Omental fat pad (tissue), 4 donors: ENCODE measurements around the gene ZNF805. TPM values are rescaled to one million over a fixed set of nuclear protein-coding genes. Genes with fewer than 3 reads are reported as not detected.
"Not testable (repeated sequence)": the region's sequence is repeated elsewhere in the genome, so short reads cannot be mapped to it uniquely, and the experiment has no call there.

Experiments used
- ATAC-seq: fragments of 150-250 bp; one replicate; pipeline ENCODE4 v1.9.1; 2016; ENCODE audit warnings: mild to moderate bottlenecking, moderate library complexity; ENCODE audit not compliant: low FRiP score
- DNase-seq: peaks from one replicate; pipeline ENCODE4 v3.0.0-alpha.2; 2019; ENCODE audit warnings: low spot score
- total RNA-seq, 4 donors: library from RNA; depleted of rRNA; stranded (reverse); fragments of >200 nt; gene quantifications; one replicate each; pipeline ENCODE4 v1.1.0, GENCODE V29; 2016
- TF ChIP-seq, protein P1 (sequence below), 3 donors: fragments of 450-650 bp; IDR thresholded peaks; one replicate each; pipeline ENCODE4 v1.5.1; 2016 to 2017; ENCODE audit warnings: antibody characterized with exemption in 3 of 3, mild to moderate bottlenecking in 3 of 3, moderate library complexity in 2 of 3

ZNF805 gene
- 10 to 100 TPM; 14.8 to 21.6 (median 19.4) TPM for total RNA-seq

DNA sequence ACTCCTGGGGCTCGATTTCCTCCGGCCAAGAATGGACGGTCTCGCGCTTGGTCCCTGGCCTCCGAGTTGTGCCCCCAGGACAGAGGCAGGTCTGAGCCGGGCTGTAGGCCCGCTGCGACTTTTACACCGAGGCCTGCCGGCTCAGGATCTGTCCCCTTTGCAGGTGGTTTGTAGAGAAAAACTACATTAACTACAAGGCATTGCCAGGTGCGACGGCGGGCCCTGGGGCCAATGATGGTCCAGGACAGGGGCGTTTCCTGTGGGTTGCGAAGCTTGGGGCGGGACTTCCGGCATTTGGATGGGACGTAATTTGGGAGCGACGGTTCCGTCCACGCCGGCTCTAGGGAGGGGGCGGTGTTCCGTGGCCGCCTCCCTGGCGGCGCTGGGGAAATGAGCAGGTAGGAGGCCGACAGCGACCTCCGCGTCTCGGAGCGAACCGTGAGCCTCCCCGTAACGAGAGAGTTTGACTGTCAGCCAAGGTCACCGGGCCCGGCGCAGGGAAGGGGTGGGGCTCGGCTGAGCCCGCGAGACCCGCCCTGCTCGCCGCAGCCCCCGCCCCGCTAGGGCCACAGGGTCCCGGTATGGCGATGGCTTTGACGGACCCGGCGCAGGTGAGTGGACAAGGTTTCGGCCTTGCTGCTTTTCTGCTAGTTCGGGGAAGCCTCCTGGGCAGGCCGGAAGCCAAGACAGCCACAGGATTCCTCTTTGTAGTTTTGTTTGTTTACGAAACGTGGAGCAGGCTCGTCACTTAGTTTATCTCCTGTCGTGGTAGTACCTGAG, at the start of gene ZNF805:
Gene ZNF805, plus strand, starts transcription at position 322 of the 780 bp plus-strand sequence. Its CDS starts 260 bp downstream, at position 582.
- TF ChIP-seq, protein P1, sequence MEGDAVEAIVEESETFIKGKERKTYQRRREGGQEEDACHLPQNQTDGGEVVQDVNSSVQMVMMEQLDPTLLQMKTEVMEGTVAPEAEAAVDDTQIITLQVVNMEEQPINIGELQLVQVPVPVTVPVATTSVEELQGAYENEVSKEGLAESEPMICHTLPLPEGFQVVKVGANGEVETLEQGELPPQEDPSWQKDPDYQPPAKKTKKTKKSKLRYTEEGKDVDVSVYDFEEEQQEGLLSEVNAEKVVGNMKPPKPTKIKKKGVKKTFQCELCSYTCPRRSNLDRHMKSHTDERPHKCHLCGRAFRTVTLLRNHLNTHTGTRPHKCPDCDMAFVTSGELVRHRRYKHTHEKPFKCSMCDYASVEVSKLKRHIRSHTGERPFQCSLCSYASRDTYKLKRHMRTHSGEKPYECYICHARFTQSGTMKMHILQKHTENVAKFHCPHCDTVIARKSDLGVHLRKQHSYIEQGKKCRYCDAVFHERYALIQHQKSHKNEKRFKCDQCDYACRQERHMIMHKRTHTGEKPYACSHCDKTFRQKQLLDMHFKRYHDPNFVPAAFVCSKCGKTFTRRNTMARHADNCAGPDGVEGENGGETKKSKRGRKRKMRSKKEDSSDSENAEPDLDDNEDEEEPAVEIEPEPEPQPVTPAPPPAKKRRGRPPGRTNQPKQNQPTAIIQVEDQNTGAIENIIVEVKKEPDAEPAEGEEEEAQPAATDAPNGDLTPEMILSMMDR (IDR thresholded peaks at IDR 0.05) = no peak
- ATAC-seq = peak; percentile 96
- peak; percentile 88 for DNase-seq

DNA sequence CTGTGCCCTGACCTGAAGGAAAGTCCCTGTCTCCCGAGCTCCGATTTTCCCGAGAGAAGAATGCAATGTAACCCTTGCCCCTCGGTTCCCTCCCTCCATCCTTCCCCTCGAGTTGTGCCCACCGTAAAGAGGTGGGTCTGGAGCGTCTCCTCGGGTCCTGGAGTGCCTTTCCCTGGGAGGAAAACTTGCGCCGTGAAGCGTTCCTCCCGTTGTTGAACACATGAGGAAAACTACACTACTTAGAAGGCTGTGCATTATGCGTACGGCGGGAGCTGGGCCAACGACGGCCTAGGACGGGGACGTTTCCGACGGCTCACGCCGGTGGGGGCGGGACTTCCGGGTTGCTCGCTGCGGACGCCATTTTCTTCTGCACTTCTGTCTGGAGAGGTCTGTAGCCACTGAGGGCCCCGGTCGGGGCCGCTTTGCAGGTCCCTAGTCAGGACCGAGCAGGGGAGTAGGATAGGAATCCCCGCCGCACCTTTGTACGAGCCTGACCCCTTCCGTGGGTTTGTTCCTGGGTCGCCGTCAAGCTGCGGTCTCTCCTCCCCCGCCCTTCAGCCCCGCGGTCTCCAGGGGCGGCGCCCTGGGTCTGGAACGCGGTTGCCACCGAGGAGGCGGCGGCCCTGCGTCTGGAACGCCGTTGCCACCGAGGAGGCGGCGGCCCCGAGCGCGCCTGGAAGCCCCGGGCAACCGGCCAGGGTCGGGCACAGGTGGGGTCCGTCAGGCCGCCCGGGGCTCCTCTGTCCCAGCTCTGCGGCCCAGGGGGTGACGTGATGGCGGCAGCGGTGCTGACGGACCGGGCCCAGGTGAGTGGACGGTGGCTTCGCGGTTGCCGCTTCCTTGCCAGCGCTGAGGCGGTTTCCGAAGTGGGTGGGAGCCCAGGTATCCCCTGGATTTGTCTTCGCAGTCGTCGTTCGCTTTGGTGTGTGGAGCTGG, 49.0 kb upstream of the ZNF805 start, which contains the start of gene ZNF264:
Gene ZNF264, plus strand, starts transcription at position 360 of the 936 bp plus-strand sequence. Its CDS starts 414 bp downstream, at position 774.
- ATAC-seq = peak; percentile 97
- DNase-seq = peak; percentile 70
- TF ChIP-seq, protein P1 (IDR thresholded peaks at IDR 0.05) = no peak

DNA sequence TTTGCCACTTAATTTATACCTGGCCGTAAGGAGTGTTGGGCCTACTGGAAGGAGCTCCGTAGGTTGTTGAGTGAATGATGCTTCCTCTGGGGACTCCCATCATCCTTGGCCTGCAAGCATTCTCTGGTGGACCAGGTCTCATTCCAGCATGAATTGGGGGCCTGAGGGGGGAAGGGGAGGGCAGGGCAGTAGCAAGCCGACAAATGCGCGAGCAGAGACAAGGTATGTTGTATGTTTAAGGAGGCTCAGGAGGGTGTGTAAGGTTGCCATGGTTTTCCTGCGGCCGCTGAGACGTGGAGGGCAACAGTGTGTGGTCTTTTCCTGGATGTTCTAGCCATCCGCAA, 48.4 kb upstream of the ZNF805 start:
- no peak for DNase-seq
- ATAC-seq = no peak
- TF ChIP-seq, protein P1 (IDR thresholded peaks at IDR 0.05) = no peak

DNA sequence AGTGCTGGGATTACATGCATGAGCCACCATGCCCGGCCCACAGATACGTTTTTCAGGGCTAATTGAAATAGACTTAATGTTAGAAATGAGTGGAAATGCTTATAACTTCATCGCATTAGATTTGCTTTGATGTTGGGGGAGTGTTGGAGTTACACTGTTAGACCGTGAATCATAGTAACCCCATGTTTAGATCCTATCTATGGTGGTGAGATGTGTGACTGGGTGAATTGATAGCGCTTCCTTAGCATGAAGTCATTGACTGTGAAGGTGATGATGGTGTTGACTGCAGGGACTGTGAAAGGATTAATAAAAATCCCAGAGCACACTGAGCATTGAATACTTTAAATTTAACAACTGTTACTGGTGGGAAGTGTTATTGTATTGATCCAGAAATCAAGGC, 47.4 kb upstream of the ZNF805 start:
- ATAC-seq = no peak
- DNase-seq = no peak
- TF ChIP-seq, protein P1 (IDR thresholded peaks at IDR 0.05) = no peak

DNA sequence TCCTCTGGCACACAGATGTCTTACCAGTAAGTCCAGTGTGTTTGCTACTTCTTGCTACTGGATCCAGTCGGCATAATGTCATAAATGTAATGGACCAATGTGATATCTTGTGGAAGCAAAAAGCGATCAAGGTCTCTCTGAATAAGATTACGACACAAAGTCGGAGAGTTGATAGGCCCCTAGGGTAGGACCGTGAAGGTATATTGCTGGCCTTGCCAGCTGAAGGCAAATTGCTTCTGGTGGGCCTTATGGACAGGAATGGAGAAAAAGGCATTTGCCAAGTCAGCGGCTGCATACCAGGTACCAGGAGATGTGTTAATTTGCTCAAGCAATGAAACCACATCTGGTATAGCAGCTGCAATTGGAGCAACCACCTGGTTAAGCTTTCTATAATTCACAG, 42.6 kb upstream of the ZNF805 start:
- ATAC-seq, DNase-seq: not testable (repeated sequence)

DNA sequence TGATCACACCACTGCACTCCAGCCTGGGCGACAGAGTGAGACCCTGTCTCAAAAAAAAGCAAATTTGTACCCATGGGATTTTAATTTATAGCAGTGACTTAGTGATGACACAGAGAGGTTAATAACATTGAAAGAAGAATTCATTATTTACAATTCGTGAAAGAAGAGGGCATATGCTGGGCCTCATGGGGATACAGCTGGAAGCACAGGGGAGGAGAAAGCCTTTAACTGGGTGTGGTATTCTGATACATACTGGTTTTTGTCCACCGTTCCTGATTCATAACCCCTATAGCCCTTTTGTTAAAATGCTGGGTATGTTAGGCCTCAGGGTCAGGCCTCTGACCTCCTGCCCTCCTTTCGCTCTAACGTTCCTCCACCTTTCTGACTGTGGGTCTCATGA, 38.3 kb upstream of the ZNF805 start:
- DNase-seq = no peak
- TF ChIP-seq, protein P1 (IDR thresholded peaks at IDR 0.05) = no peak
- no peak for ATAC-seq

DNA sequence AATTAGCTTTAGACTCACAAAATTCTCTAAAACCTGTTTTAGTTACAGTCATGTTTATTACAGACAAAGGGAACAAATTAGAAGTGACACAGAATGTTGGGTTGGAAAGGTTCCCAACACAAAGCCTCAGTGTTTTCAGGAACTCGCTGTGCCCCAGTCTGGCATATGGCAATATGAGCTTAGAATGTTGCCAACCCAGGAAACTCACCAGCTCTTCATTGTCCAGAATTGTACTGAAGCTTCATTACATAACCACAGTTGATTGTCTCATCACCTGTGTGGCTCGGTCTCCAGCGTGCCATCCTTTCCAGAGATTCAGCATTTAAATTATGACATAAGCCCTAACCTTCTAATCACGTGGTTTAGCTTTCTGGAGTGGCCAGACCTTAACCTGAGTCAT, 30.1 kb upstream of the ZNF805 start:
- DNase-seq (no peak), ATAC-seq (no peak)
- TF ChIP-seq, protein P1 (IDR thresholded peaks at IDR 0.05) = no peak
